ENCODE measurements around the gene PTPRE.

PTPRE gene

GRCh38 chr10:128040681-128041080 is 133.8 kb downstream of the PTPRE start:
- Histone ChIP-seq H3K4me3 (ENCODE audit: low read depth, low read length) (no peak overlapping the region), H3K27ac (no peak overlapping the region), H3K4me2 (ENCODE audit: low read length) (no peak overlapping the region), H3K9me3 (ENCODE audit: control insufficient read depth, low read length) (no peaks in the 10 kb centered on the region), H3K9ac (no peak overlapping the region), H3K4me1 (no peaks in the 10 kb centered on the region), H2AFZ (no peak overlapping the region), H3K36me3 (ENCODE audit: control insufficient read depth, insufficient read depth, low read length) (no peaks in the 10 kb centered on the region), H3K27me3 (ENCODE audit: control insufficient read depth, insufficient read depth, low read length) (no peaks in the 10 kb centered on the region), H3K79me2 (no peaks in the 10 kb centered on the region)
- TF ChIP-seq CTCF (IDR thresholded peaks at IDR 0.05), result no peak

- no peak overlapping the region for H3K4me2 ChIP-seq (ENCODE audit: low read length)
- H3K4me1 ChIP-seq, result no peaks in the 10 kb centered on the region
- H2AFZ ChIP-seq, result no peak overlapping the region
- H3K36me3 ChIP-seq (ENCODE audit: control insufficient read depth, insufficient read depth, low read length), result no peaks in the 10 kb centered on the region
- H3K27ac ChIP-seq, result no peak overlapping the region
- H3K4me3 ChIP-seq (ENCODE audit: low read depth, low read length), result no peak overlapping the region
- no peak overlapping the region for H3K9ac ChIP-seq
- TF ChIP-seq CTCF (IDR thresholded peaks at IDR 0.05), result no peak
- H3K79me2 ChIP-seq, result no peaks in the 10 kb centered on the region
- no peaks in the 10 kb centered on the region for H3K9me3 ChIP-seq (ENCODE audit: control insufficient read depth, low read length)
- H3K27me3 ChIP-seq (ENCODE audit: control insufficient read depth, insufficient read depth, low read length), result no peaks in the 10 kb centered on the region
Measured at GRCh38 chr10:128042131-128042610, 135.3 kb downstream of the PTPRE start.

- Histone ChIP-seq H3K4me1 (peaks cover 1% of the 10 kb centered on the region), H3K27me3 (ENCODE audit: control insufficient read depth, insufficient read depth, low read length) (no peaks in the 10 kb centered on the region), H3K36me3 (ENCODE audit: control insufficient read depth, insufficient read depth, low read length) (no peaks in the 10 kb centered on the region), H3K4me3 (ENCODE audit: low read depth, low read length) (no peak overlapping the region), H3K4me2 (ENCODE audit: low read length) (no peak overlapping the region), H3K9ac (no peak overlapping the region), H3K27ac (no peak overlapping the region), H3K9me3 (ENCODE audit: control insufficient read depth, low read length) (no peaks in the 10 kb centered on the region), H3K79me2 (peaks cover 2% of the 10 kb centered on the region), H2AFZ (no peak overlapping the region)
- no peak for TF ChIP-seq CTCF (IDR thresholded peaks at IDR 0.05)
Measured at GRCh38 chr10:128043259-128044045, 136.5 kb downstream of the PTPRE start.

GRCh38 chr10:128044186-128044585 is 137.3 kb downstream of the PTPRE start:
- no peak overlapping the region for H2AFZ ChIP-seq
- H3K79me2 ChIP-seq, result peaks cover 6% of the 10 kb centered on the region
- TF ChIP-seq CTCF (IDR thresholded peaks at IDR 0.05), result no peak
- H3K9me3 ChIP-seq (ENCODE audit: control insufficient read depth, low read length), result no peaks in the 10 kb centered on the region
- H3K4me1 ChIP-seq, result peaks cover 4% of the 10 kb centered on the region
- no peak overlapping the region for H3K4me2 ChIP-seq (ENCODE audit: low read length)
- no peak overlapping the region for H3K4me3 ChIP-seq (ENCODE audit: low read depth, low read length)
- no peak overlapping the region for H3K9ac ChIP-seq
- H3K27ac ChIP-seq, result no peak overlapping the region
- no peaks in the 10 kb centered on the region for H3K36me3 ChIP-seq (ENCODE audit: control insufficient read depth, insufficient read depth, low read length)
- H3K27me3 ChIP-seq (ENCODE audit: control insufficient read depth, insufficient read depth, low read length), result no peaks in the 10 kb centered on the region

Data from parathyroid adenoma (tissue), 2 donors.